ENCODE measurements around the gene CACNA2D4.

Gene CACNA2D4

DNA sequence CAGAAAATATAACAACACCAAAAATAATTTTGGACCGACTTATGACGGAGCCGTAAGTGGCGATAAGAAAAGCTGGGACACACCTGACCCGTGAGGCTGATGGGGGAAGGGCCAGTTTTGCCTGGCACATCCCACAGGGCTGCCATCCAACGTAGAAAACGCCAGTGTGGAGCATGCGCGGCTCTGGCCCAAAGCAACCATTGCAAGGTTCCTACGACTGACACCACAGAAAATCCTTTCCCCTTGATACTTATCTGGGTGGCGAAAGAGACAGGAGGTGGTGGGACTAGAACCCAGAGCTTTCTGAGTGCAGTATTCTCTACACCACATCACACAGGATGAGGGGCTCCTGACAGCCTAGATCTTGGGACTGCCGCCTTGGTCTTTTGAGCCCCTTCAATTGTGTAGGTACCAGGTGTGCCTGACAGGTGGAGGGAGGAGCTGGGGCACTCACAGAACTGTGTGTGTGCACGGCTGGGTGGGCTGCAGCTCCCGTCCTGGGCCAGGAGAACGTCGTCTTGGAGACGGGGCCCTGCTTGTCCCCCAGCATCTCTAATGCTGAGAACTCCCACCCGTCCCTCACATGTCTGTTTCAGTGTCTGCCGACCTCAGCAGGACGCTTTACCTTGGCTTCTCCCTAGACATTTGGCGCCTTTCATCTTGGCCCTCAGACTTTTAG is 17.4 kb upstream of the CACNA2D4 start:
- Histone ChIP-seq H2AK5ac (ENCODE audit: low read length, severe bottlenecking) (no peak overlapping the region), H3K4me2 (ENCODE audit: low read length, poor library complexity, severe bottlenecking) (no peak overlapping the region), H3K36me3 (ENCODE audit: control insufficient read depth in 1 of 2, insufficient read depth in 2 of 2, low read depth in 1 of 2, low read length in 2 of 2) (peaks cover 18 to 26% of the 10 kb centered on the region in 2 experiments), H3K9me3 (ENCODE audit: control insufficient read depth, low read length) (no peaks in the 10 kb centered on the region), H2BK5ac (ENCODE audit: low read depth, low read length, poor library complexity, severe bottlenecking) (no peak overlapping the region), H3K23ac (ENCODE audit: low read length in 2 of 2) (no peak overlapping the region), H2BK12ac (ENCODE audit: low read length in 2 of 2) (no peak overlapping the region), H3K18ac (ENCODE audit: low read depth in 1 of 2, low read length in 2 of 2) (no peak overlapping the region), H2AFZ (ENCODE audit: low read depth, low read length) (no peak overlapping the region), H2BK120ac (ENCODE audit: low read depth, low read length) (no peak overlapping the region), H3K79me1 (replicated peaks; ENCODE audit: low read length, poor library complexity, severe bottlenecking) (peaks cover 6% of the 10 kb centered on the region), H3K4me3 (ENCODE audit: insufficient read depth in 1 of 2, low read depth in 1 of 2, low read length in 2 of 2) (no peak overlapping the region), H2BK15ac (ENCODE audit: low read depth, poor library complexity, severe bottlenecking) (peak overlapping the region; percentile 19), H3K4ac (ENCODE audit: low read depth in 1 of 2, low read length in 2 of 2) (no peak overlapping the region), H4K91ac (ENCODE audit: low read length) (peak overlapping the region; percentile 44), H4K8ac (ENCODE audit: low read length) (peak overlapping the region; percentile 32), H3K14ac (ENCODE audit: low read length in 2 of 2) (no peak overlapping the region), H3K27me3 (ENCODE audit: control insufficient read depth in 1 of 2, insufficient read depth in 1 of 2, low read length in 2 of 2) (peaks cover 3 to 9% of the 10 kb centered on the region in 2 experiments), H3K9ac (ENCODE audit: low read length) (no peak overlapping the region), H3K27ac (ENCODE audit: low read length, poor library complexity, severe bottlenecking) (no peak overlapping the region), H3K4me1 (ENCODE audit: control insufficient read depth, insufficient read depth, low read depth, low read length) (peaks cover 17% of the 10 kb centered on the region)
- no peak for DNase-seq
- 96% methylated on average over 21 of the region's 21 CpGs for WGBS

GRCh38 chr12:1935242-1935641 is 16.8 kb upstream of the CACNA2D4 start:
- H4K8ac ChIP-seq (ENCODE audit: low read length), result peak overlapping the region; percentile 54
- peak overlapping the region in 1 of 2 experiments; percentile 64 for H2BK12ac ChIP-seq (ENCODE audit: low read length in 2 of 2)
- H3K36me3 ChIP-seq (ENCODE audit: control insufficient read depth in 1 of 2, insufficient read depth in 2 of 2, low read depth in 1 of 2, low read length in 2 of 2), result peaks cover 18 to 24% of the 10 kb centered on the region in 2 experiments
- peaks cover 17% of the 10 kb centered on the region for H3K4me1 ChIP-seq (ENCODE audit: control insufficient read depth, insufficient read depth, low read depth, low read length)
- H2AFZ ChIP-seq (ENCODE audit: low read depth, low read length), result no peak overlapping the region
- DNase-seq, result no peak
- no peak overlapping the region for H3K23ac ChIP-seq (ENCODE audit: low read length in 2 of 2)
- no peak overlapping the region for H2BK5ac ChIP-seq (ENCODE audit: low read depth, low read length, poor library complexity, severe bottlenecking)
- 87% methylated on average over 10 of the region's 10 CpGs for WGBS
- no peak overlapping the region for H3K4me3 ChIP-seq (ENCODE audit: insufficient read depth in 1 of 2, low read depth in 1 of 2, low read length in 2 of 2)
- H3K9me3 ChIP-seq (ENCODE audit: control insufficient read depth, low read length), result no peaks in the 10 kb centered on the region
- H2BK15ac ChIP-seq (ENCODE audit: low read depth, poor library complexity, severe bottlenecking), result no peak overlapping the region
- no peak overlapping the region for H3K4me2 ChIP-seq (ENCODE audit: low read length, poor library complexity, severe bottlenecking)
- H3K4ac ChIP-seq (ENCODE audit: low read depth in 1 of 2, low read length in 2 of 2), result no peak overlapping the region
- H3K14ac ChIP-seq (ENCODE audit: low read length in 2 of 2), result no peak overlapping the region
- no peak overlapping the region for H2BK120ac ChIP-seq (ENCODE audit: low read depth, low read length)
- H3K18ac ChIP-seq (ENCODE audit: low read depth in 1 of 2, low read length in 2 of 2), result no peak overlapping the region
- H3K27me3 ChIP-seq (ENCODE audit: control insufficient read depth in 1 of 2, insufficient read depth in 1 of 2, low read length in 2 of 2), result peaks cover 9 to 15% of the 10 kb centered on the region in 2 experiments
- H2AK5ac ChIP-seq (ENCODE audit: low read length, severe bottlenecking), result no peak overlapping the region
- peaks cover 6% of the 10 kb centered on the region for H3K79me1 ChIP-seq (replicated peaks; ENCODE audit: low read length, poor library complexity, severe bottlenecking)
- no peak overlapping the region for H3K27ac ChIP-seq (ENCODE audit: low read length, poor library complexity, severe bottlenecking)
- no peak overlapping the region for H3K9ac ChIP-seq (ENCODE audit: low read length)
- peak overlapping the region; percentile 28 for H4K91ac ChIP-seq (ENCODE audit: low read length)

DNA sequence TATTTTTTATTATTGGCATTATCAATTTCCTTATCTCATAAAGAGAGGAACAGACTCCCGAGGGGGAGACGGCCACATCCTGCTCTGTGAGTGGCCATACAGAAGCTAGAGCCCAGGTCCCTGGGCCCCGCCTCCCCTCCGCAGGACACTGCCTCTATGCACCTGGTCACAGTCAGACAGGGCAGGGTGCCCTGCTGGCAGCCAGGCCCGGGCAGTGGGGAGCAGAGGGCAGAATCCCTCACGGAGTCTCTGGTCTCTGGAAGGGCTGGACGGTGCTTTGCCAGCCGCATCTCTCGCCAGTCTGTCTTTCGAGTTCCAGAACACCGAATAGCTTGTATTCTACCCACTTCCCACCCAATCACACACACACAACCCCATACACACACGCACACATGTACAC is 16.4 kb upstream of the CACNA2D4 start:
- Histone ChIP-seq H4K8ac (ENCODE audit: low read length) (peak overlapping the region; percentile 54), H2BK5ac (ENCODE audit: low read depth, low read length, poor library complexity, severe bottlenecking) (no peak overlapping the region), H3K79me1 (replicated peaks; ENCODE audit: low read length, poor library complexity, severe bottlenecking) (peaks cover 6% of the 10 kb centered on the region), H2BK120ac (ENCODE audit: low read depth, low read length) (no peak overlapping the region), H2BK15ac (ENCODE audit: low read depth, poor library complexity, severe bottlenecking) (peak overlapping the region; percentile 38), H3K14ac (ENCODE audit: low read length in 2 of 2) (no peak overlapping the region), H4K91ac (ENCODE audit: low read length) (peak overlapping the region; percentile 28), H3K27me3 (ENCODE audit: control insufficient read depth in 1 of 2, insufficient read depth in 1 of 2, low read length in 2 of 2) (peaks cover 13 to 18% of the 10 kb centered on the region in 2 experiments), H3K4ac (ENCODE audit: low read depth in 1 of 2, low read length in 2 of 2) (no peak overlapping the region), H3K9ac (ENCODE audit: low read length) (no peak overlapping the region), H2AFZ (ENCODE audit: low read depth, low read length) (no peak overlapping the region), H3K4me3 (ENCODE audit: insufficient read depth in 1 of 2, low read depth in 1 of 2, low read length in 2 of 2) (no peak overlapping the region), H3K23ac (ENCODE audit: low read length in 2 of 2) (no peak overlapping the region), H3K27ac (ENCODE audit: low read length, poor library complexity, severe bottlenecking) (no peak overlapping the region), H3K4me2 (ENCODE audit: low read length, poor library complexity, severe bottlenecking) (no peak overlapping the region), H3K18ac (ENCODE audit: low read depth in 1 of 2, low read length in 2 of 2) (no peak overlapping the region), H2AK5ac (ENCODE audit: low read length, severe bottlenecking) (no peak overlapping the region), H3K9me3 (ENCODE audit: control insufficient read depth, low read length) (no peaks in the 10 kb centered on the region), H3K36me3 (ENCODE audit: control insufficient read depth in 1 of 2, insufficient read depth in 2 of 2, low read depth in 1 of 2, low read length in 2 of 2) (peaks cover 18 to 22% of the 10 kb centered on the region in 2 experiments), H3K4me1 (ENCODE audit: control insufficient read depth, insufficient read depth, low read depth, low read length) (peaks cover 17% of the 10 kb centered on the region), H2BK12ac (ENCODE audit: low read length in 2 of 2) (peak overlapping the region in 1 of 2 experiments; percentile 64)
- DNase-seq, result no peak
- 92% methylated on average over 12 of the region's 12 CpGs for WGBS

DNA sequence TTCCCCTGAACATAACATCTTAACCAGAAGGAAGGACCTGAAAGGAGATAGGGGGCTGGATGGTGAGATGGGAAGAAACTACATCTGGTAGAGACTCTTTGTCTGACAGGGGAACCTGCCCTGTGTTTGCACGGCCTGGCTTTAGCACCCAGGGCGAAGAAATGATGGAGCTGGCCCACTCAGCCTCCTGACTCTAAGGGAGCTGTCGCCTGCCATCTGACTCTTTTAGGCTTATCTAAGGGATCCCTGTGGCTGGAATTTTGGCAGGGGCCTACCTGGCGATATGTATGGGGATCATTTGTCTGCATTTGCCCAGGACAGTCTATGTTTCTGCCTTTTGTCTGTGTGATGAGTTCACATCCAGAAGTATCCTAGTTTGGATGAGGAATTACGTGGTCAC is 15.6 kb upstream of the CACNA2D4 start:
- H2BK12ac ChIP-seq (ENCODE audit: low read length in 2 of 2), result no peak overlapping the region
- no peak overlapping the region for H4K8ac ChIP-seq (ENCODE audit: low read length)
- H3K27me3 ChIP-seq (ENCODE audit: control insufficient read depth in 1 of 2, insufficient read depth in 1 of 2, low read length in 2 of 2), result peaks cover 13 to 23% of the 10 kb centered on the region in 2 experiments
- H3K4me3 ChIP-seq (ENCODE audit: insufficient read depth in 1 of 2, low read depth in 1 of 2, low read length in 2 of 2), result no peak overlapping the region
- no peak overlapping the region for H4K91ac ChIP-seq (ENCODE audit: low read length)
- no peak overlapping the region for H3K4me2 ChIP-seq (ENCODE audit: low read length, poor library complexity, severe bottlenecking)
- no peak overlapping the region for H2BK5ac ChIP-seq (ENCODE audit: low read depth, low read length, poor library complexity, severe bottlenecking)
- no peak overlapping the region for H3K9ac ChIP-seq (ENCODE audit: low read length)
- H2AK5ac ChIP-seq (ENCODE audit: low read length, severe bottlenecking), result no peak overlapping the region
- H3K79me1 ChIP-seq (replicated peaks; ENCODE audit: low read length, poor library complexity, severe bottlenecking), result peaks cover 2% of the 10 kb centered on the region
- peaks cover 18 to 20% of the 10 kb centered on the region in 2 experiments for H3K36me3 ChIP-seq (ENCODE audit: control insufficient read depth in 1 of 2, insufficient read depth in 2 of 2, low read depth in 1 of 2, low read length in 2 of 2)
- no peaks in the 10 kb centered on the region for H3K9me3 ChIP-seq (ENCODE audit: control insufficient read depth, low read length)
- H3K4ac ChIP-seq (ENCODE audit: low read depth in 1 of 2, low read length in 2 of 2), result peak overlapping the region; percentile 17 to 70
- DNase-seq, result no peak
- H3K14ac ChIP-seq (ENCODE audit: low read length in 2 of 2), result no peak overlapping the region
- peaks cover 17% of the 10 kb centered on the region for H3K4me1 ChIP-seq (ENCODE audit: control insufficient read depth, insufficient read depth, low read depth, low read length)
- no peak overlapping the region for H2AFZ ChIP-seq (ENCODE audit: low read depth, low read length)
- H2BK15ac ChIP-seq (ENCODE audit: low read depth, poor library complexity, severe bottlenecking), result no peak overlapping the region
- no peak overlapping the region for H3K27ac ChIP-seq (ENCODE audit: low read length, poor library complexity, severe bottlenecking)
- H3K23ac ChIP-seq (ENCODE audit: low read length in 2 of 2), result no peak overlapping the region
- 93% methylated on average over 5 of the region's 5 CpGs for WGBS
- H3K18ac ChIP-seq (ENCODE audit: low read depth in 1 of 2, low read length in 2 of 2), result peak overlapping the region in 1 of 2 experiments; percentile 96
- H2BK120ac ChIP-seq (ENCODE audit: low read depth, low read length), result no peak overlapping the region

Measured in mesenchymal stem cell (in vitro differentiated cells and primary cell).